Muscle layer of colon (tissue), 2 donors: ENCODE measurements around the gene POU2AF3.
"Not testable (repeated sequence)": the region's sequence is repeated elsewhere in the genome, so short reads cannot be mapped to it uniquely, and the experiment has no call there.

Source experiments
- H3K27ac ChIP-seq: one replicate; pipeline ENCODE4 v1.7.0; 2013; ENCODE audit warnings: low read depth, mild to moderate bottlenecking, low read length, moderate library complexity
- H3K27me3 ChIP-seq, 2 donors: one replicate each; pipeline ENCODE4 v1.7.0; 2013; ENCODE audit warnings: low read length in 2 of 2, mild to moderate bottlenecking in 2 of 2; ENCODE audit not compliant: insufficient read depth in 2 of 2, control insufficient read depth in 1 of 2
- H3K36me3 ChIP-seq: one replicate; pipeline ENCODE4 v1.7.0; 2013; ENCODE audit warnings: mild to moderate bottlenecking, low read length; ENCODE audit not compliant: insufficient read depth
- H3K4me1 ChIP-seq: one replicate; pipeline ENCODE4 v1.7.0; 2013; ENCODE audit warnings: mild to moderate bottlenecking, low read length; ENCODE audit not compliant: insufficient read depth
- H3K4me3 ChIP-seq, 2 donors: one replicate each; pipeline ENCODE4 v1.7.0; 2013; ENCODE audit warnings: low read length in 2 of 2, low read depth in 1 of 2, mild to moderate bottlenecking in 1 of 2, moderate library complexity in 1 of 2
- H3K9ac ChIP-seq: one replicate; pipeline ENCODE4 v1.7.0; 2013; ENCODE audit warnings: low read length
- H3K9me3 ChIP-seq: one replicate; pipeline ENCODE4 v1.7.0; 2013; ENCODE audit warnings: mild to moderate bottlenecking, low read length
- donor health status: abdominal sarcoma.
- donor health status: Adenocarcinoma of cecum.

POU2AF3 gene

DNA sequence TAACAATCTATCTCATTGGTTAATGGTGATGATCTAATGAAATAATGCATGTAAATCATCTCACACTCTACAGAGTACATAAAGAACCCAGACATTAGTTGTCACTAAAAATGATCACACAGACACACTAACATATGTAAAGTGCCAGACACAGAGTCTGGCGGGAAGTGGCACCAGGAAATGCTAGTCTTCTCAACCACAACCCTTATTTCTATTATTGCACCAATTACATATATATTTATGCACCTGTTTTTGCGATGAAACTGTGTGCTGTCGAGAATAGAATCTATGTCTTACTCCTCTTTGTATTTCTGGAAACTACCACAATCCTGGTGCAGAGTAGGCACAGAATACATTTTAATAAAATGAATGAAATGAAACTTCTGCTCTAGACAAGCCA is 25.9 kb upstream of the POU2AF3 start:
- Histone ChIP-seq H3K4me1 (no peaks in the 10 kb centered on the region), H3K9ac (no peak overlapping the region), H3K9me3 (no peaks in the 10 kb centered on the region), H3K4me3 (no peak overlapping the region), H3K36me3 (no peaks in the 10 kb centered on the region), H3K27ac (no peak overlapping the region), H3K27me3 (no peaks in the 10 kb centered on the region)

- H3K27ac ChIP-seq, result no peak overlapping the region
- no peaks in the 10 kb centered on the region for H3K9me3 ChIP-seq
- H3K36me3 ChIP-seq, result no peaks in the 10 kb centered on the region
- H3K27me3 ChIP-seq, result no peaks in the 10 kb centered on the region
- H3K4me1 ChIP-seq, result peaks cover 27% of the 10 kb centered on the region
- H3K9ac ChIP-seq, result no peak overlapping the region
- no peak overlapping the region for H3K4me3 ChIP-seq
Observed at GRCh38 chr11:111282562-111283075, 15.7 kb upstream of the POU2AF3 start.

DNA sequence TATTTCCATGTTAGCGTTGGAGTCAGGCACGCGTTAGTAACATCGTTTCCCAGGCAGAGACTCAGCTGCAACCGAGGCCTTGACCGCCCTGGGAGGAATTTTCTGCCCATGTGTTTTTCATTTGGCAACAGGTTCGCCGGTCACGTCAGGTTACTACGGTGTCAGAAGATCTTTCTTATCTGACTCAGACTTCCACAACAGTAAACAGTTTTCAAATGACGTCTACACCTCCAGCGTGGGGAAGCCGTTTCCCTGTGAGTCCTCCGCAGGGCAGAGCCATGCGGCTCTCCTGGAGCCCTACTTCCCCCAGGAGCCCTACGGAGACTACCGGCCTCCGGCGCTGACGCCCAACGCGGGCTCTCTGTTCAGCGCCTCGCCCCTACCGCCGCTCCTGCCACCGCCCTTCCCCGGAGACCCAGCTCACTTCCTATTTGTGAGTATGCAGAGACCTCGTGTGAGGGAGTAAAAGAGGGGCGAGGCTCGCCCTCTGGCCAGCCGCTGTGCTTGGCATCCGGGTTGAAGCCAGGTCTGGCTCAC is 14.3 kb upstream of the POU2AF3 start:
- no peaks in the 10 kb centered on the region for H3K9me3 ChIP-seq
- no peak overlapping the region for H3K27ac ChIP-seq
- peaks cover 27% of the 10 kb centered on the region for H3K4me1 ChIP-seq
- H3K36me3 ChIP-seq, result no peaks in the 10 kb centered on the region
- H3K27me3 ChIP-seq, result no peaks in the 10 kb centered on the region
- H3K9ac ChIP-seq, result no peak overlapping the region
- H3K4me3 ChIP-seq, result no peak overlapping the region

- no peaks in the 10 kb centered on the region for H3K27me3 ChIP-seq
- no peak overlapping the region for H3K9ac ChIP-seq
- H3K9me3 ChIP-seq, result no peaks in the 10 kb centered on the region
- H3K36me3 ChIP-seq, result no peaks in the 10 kb centered on the region
- no peak overlapping the region for H3K27ac ChIP-seq
- no peak overlapping the region for H3K4me3 ChIP-seq
- H3K4me1 ChIP-seq, result peaks cover 27% of the 10 kb centered on the region
Observed at GRCh38 chr11:111285189-111286091, 12.9 kb upstream of the POU2AF3 start.

GRCh38 chr11:111291764-111292163 is 6.6 kb upstream of the POU2AF3 start:
- no peak overlapping the region for H3K9ac ChIP-seq
- H3K9me3 ChIP-seq, result no peaks in the 10 kb centered on the region
- H3K4me3 ChIP-seq, result no peak overlapping the region
- no peaks in the 10 kb centered on the region for H3K4me1 ChIP-seq
- H3K27me3 ChIP-seq, result no peaks in the 10 kb centered on the region
- no peak overlapping the region for H3K27ac ChIP-seq
- no peaks in the 10 kb centered on the region for H3K36me3 ChIP-seq

- not testable (repeated sequence) for H3K9ac ChIP-seq, H3K4me3 ChIP-seq, H3K27me3 ChIP-seq, H3K4me1 ChIP-seq, H3K27ac ChIP-seq, H3K9me3 ChIP-seq, H3K36me3 ChIP-seq
Observed at GRCh38 chr11:111292408-111292807, 5.9 kb upstream of the POU2AF3 start.

DNA sequence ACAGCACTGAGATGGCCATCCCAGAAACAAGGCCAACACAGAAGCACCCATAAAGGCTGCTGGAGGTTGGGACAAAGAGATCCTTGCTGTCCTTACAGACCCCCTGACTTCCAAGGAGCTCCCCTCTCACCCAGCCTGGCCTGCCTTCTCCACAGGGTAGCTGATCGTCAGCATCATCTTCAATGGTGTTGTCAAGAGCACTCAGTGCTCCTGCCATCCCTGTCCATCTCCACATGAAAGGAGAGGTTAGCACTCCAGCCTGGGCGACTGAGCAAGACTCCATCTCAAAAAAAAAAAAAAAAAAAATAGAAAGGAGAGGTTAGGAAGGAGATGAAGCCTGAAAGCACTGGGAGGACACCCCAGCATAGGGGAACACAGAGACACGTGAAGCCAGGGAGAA is 2.1 kb upstream of the POU2AF3 start:
- no peaks in the 10 kb centered on the region for H3K27me3 ChIP-seq
- no peaks in the 10 kb centered on the region for H3K9me3 ChIP-seq
- H3K36me3 ChIP-seq, result no peaks in the 10 kb centered on the region
- no peak overlapping the region for H3K9ac ChIP-seq
- H3K4me1 ChIP-seq, result peaks cover 14% of the 10 kb centered on the region
- H3K4me3 ChIP-seq, result no peak overlapping the region
- no peak overlapping the region for H3K27ac ChIP-seq

DNA sequence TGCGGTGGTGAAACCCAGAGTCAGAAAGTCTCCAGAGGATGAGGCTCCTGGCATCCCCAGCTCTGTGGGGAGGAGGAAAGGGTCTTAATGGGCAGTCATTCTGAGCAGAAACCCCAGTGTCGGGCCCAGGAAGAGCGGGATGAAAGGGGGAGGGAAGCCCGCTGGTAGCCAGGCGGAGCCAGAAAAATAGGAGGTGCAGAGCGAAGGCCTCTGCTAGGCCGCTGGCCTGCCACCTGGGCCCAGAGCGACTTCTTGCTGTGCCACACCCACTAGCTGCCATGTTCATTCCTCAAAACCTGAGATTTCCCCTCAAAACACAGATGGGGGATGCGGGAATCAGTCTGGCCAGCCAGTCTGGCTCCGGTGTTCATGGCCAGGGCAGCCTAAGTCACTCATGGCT is 650 bp upstream of the POU2AF3 start:
- Histone ChIP-seq H3K36me3 (no peaks in the 10 kb centered on the region), H3K27ac (no peak overlapping the region), H3K9me3 (no peaks in the 10 kb centered on the region), H3K27me3 (no peaks in the 10 kb centered on the region), H3K9ac (no peak overlapping the region), H3K4me3 (no peak overlapping the region), H3K4me1 (peaks cover 19% of the 10 kb centered on the region)

GRCh38 chr11:111299101-111300026 is 1.0 kb downstream of the POU2AF3 start:
- Histone ChIP-seq H3K9ac (peak overlapping the region; percentile 65), H3K4me1 (peaks cover 28% of the 10 kb centered on the region), H3K27me3 (no peaks in the 10 kb centered on the region), H3K36me3 (no peaks in the 10 kb centered on the region), H3K4me3 (peak overlapping the region; percentile 55 to 67), H3K9me3 (no peaks in the 10 kb centered on the region), H3K27ac (peak overlapping the region; percentile 85)

- Histone ChIP-seq H3K27ac (no peak overlapping the region), H3K27me3 (no peaks in the 10 kb centered on the region), H3K36me3 (no peaks in the 10 kb centered on the region), H3K4me1 (peaks cover 28% of the 10 kb centered on the region), H3K9me3 (no peaks in the 10 kb centered on the region), H3K9ac (no peak overlapping the region), H3K4me3 (no peak overlapping the region)
Observed at GRCh38 chr11:111300569-111300968, 2.2 kb downstream of the POU2AF3 start.
